IPS DF 4.7 (cell line): ENCODE measurements around the gene CYB5D1.

ENCODE experiments used
- DNase-seq: peaks from one replicate; pipeline ENCODE4 v3.0.0-alpha.2; 2013; ENCODE audit warnings: low spot score; ENCODE audit errors: extremely low read depth

CYB5D1 gene

DNA sequence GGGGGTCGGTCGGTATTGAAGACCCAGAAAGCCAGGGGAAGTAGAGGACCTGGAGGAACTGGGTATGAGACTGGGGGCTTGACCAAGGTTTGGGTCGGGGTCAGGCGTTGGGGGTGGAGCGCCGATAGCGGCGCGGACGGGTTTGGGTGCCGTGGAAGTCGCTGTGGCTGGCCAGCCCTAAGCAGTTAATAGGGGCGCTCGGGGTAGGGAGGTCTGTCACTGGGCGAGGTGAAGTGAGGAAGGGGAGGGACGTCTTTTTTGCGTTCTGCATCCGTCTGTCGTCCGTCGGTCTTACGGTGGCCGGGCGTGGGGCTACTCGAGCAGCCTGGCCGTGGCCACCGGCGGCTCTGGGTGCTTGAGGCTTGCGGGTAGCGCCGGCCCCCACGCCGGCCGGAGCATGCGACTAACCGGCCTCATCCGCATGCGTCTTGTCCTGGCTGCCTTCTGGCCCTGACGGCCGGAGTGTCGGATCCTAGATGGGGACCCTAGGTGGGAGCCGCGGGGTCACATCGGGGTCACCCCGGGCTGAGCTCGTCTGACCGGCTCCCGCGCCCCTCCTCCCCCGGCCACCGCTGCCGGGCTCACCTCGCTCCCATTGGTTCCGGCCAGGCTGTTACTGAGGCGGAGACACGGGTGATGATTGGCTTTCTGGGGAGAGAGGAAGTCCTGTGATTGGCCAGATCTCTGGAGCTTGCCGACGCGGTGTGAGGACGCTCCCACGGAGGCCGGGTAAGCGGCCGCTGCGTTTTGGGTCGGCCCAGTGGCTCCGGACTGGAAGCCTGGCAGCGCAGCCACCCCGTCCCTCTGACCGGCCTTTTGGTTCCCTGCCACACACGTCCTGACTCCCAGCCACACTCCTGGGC is 13.3 kb upstream of the CYB5D1 start:
- DNase-seq = no peak

DNA sequence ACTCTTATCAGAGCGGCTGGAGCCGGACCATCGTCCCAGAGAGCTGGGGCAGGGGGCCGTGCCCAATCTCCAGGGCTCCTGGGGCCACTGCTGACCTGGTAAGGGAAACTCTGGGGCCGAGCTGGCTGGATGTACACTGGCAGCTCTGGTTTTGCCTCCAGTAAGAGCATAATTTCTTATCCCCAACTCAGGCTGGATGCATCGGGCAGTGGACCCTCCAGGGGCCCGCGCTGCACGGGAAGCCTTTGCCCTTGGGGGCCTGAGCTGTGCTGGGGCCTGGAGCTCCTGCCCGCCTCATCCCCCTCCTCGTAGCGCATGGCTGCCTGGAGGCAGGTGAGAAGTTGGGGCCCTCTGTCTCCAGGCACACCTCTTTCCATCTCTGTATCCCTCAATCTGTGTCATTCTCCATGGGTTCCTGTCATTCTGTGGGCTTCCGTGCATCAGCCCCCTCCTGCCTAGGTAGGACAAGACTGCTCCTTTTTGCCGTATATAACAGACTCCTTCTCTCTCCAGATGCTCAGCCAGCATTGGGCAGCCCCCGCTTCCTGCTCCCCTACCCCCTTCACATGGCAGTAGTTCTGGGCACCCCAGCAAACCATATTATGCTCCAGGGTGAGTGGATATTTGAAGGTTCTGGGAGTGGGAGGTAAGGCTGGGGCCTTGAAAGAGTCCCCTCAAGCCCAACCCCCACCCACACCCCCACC is 12.3 kb upstream of the CYB5D1 start:
- DNase-seq = no peak

DNA sequence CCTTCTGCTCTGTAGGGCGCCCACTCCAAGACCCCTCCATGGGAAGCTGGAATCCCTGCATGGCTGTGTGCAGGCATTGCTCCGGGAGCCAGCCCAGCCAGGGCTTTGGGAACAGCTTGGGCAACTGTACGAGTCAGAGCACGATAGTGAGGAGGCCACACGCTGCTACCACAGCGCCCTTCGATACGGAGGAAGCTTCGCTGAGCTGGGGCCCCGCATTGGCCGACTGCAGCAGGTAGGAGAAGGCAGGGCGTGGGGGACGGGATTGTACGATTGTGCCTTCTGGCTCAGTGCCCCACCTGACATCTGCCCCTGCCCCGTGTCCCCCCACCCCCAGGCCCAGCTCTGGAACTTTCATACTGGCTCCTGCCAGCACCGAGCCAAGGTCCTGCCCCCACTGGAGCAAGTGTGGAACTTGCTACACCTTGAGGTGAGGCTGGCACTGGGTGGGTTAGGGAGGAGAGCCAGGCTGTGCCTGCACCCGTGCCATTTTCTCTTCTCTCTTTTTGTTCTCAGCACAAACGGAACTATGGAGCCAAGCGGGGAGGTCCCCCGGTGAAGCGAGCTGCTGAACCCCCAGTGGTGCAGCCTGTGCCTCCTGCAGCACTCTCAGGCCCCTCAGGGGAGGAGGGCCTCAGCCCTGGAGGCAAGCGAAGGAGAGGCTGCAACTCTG is 11.6 kb upstream of the CYB5D1 start:
- no peak for DNase-seq

DNA sequence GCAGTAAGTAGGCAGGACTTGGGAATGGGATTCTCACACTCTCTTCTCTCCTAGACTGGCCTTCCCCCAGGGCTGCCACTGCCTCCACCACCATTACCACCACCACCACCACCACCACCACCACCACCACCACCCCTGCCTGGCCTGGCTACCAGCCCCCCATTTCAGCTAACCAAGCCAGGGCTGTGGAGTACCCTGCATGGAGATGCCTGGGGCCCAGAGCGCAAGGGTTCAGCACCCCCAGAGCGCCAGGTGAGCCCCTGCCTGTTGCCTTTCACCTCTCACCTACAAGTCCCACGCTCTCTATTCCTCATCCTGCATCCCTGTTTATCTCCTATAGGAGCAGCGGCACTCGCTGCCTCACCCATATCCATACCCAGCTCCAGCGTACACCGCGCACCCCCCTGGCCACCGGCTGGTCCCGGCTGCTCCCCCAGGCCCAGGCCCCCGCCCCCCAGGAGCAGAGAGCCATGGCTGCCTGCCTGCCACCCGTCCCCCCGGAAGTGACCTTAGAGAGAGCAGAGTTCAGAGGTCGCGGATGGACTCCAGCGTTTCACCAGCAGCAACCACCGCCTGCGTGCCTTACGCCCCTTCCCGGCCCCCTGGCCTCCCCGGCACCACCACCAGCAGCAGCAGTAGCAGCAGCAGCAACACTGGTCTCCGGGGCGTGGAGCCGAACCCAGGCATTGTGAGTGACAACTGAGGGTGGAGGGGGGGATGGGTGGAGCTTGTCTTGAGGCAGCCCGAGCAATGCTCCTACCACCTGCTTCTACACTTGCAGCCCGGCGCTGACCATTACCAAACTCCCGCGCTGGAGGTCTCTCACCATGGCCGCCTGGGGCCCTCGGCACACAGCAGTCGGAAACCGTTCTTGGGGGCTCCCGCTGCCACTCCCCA is 10.8 kb upstream of the CYB5D1 start:
- no peak for DNase-seq

DNA sequence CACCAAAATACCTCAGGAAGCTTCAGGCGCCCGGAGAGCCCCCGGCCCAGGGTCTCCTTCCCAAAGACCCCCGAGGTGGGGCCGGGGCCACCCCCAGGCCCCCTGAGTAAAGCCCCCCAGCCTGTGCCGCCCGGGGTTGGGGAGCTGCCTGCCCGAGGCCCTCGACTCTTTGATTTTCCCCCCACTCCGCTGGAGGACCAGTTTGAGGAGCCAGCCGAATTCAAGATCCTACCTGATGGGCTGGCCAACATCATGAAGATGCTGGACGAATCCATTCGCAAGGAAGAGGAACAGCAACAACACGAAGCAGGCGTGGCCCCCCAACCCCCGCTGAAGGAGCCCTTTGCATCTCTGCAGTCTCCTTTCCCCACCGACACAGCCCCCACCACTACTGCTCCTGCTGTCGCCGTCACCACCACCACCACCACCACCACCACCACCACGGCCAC is 9.6 kb upstream of the CYB5D1 start:
- DNase-seq = no peak

DNA sequence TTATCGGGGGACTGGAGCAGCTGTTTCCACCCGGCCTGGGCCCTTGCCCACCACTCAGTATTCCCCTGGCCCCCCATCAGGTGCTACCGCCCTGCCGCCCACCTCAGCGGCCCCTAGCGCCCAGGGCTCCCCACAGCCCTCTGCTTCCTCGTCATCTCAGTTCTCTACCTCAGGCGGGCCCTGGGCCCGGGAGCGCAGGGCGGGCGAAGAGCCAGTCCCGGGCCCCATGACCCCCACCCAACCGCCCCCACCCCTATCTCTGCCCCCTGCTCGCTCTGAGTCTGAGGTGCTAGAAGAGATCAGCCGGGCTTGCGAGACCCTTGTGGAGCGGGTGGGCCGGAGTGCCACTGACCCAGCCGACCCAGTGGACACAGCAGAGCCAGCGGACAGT is 9.1 kb upstream of the CYB5D1 start:
- no peak for DNase-seq

DNA sequence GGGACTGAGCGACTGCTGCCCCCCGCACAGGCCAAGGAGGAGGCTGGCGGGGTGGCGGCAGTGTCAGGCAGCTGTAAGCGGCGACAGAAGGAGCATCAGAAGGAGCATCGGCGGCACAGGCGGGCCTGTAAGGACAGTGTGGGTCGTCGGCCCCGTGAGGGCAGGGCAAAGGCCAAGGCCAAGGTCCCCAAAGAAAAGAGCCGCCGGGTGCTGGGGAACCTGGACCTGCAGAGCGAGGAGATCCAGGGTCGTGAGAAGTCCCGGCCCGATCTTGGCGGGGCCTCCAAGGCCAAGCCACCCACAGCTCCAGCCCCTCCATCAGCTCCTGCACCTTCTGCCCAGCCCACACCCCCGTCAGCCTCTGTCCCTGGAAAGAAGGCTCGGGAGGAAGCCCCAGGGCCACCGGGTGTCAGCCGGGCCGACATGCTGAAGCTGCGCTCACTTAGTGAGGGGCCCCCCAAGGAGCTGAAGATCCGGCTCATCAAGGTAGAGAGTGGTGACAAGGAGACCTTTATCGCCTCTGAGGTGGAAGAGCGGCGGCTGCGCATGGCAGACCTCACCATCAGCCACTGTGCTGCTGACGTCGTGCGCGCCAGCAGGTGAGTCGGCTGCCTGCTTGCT is 8.6 kb upstream of the CYB5D1 start:
- no peak for DNase-seq

DNA sequence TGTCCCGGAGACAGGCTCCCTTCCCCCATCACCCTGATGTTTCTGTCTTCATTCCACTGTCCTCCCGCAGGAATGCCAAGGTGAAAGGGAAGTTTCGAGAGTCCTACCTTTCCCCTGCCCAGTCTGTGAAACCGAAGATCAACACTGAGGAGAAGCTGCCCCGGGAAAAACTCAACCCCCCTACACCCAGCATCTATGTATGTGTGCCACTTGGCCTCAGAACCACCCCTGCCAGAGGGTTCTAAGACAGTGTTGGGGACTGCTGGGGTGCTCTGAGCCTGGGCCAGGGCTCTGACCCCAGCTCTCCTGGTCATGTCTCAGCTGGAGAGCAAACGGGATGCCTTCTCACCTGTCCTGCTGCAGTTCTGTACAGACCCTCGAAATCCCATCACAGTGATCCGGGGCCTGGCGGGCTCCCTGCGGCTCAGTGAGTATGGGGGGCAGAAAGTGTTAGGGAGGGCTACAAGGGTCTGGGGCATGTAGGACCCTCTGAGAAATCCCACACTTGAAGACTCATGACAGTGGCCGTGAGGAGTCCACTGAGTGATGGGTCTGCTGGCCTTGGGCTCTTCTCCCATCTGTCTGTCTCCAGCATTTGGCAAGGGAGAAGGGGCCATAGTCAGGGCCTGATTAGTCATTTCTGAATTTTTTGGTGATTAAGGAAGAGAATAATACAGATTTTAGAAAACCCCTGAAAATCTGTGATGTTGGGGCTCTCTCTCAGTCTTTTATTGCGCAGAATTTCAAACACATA is 7.9 kb upstream of the CYB5D1 start:
- DNase-seq = no peak

DNA sequence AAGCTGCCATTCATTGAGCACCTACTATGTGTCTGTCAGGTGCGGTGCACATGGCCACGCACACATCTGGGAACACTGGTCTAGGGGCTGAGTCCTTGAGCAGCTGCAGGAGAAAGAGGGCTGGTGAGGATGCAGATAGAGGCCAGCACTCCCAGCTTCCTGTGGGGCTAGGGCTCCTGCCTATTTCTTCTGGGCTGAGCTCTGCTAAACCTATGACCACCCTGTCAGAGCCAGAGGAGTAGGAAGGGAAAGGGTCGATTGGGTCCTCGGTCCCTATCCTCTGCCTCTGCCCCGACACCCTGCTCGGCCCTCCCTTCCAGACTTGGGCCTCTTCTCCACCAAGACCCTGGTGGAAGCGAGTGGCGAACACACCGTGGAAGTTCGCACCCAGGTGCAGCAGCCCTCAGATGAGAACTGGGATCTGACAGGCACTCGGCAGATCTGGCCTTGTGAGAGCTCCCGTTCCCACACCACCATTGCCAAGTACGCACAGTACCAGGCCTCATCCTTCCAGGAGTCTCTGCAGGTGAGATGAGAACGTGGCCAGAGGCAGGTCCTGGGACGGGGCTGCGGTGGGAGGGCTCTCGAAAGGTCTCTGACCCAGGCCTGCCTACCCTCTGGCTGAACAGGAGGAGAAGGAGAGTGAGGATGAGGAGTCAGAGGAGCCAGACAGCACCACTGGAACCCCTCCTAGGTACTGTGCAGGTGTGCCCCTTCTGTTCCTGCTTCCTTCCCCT is 6.9 kb upstream of the CYB5D1 start:
- no peak for DNase-seq

DNA sequence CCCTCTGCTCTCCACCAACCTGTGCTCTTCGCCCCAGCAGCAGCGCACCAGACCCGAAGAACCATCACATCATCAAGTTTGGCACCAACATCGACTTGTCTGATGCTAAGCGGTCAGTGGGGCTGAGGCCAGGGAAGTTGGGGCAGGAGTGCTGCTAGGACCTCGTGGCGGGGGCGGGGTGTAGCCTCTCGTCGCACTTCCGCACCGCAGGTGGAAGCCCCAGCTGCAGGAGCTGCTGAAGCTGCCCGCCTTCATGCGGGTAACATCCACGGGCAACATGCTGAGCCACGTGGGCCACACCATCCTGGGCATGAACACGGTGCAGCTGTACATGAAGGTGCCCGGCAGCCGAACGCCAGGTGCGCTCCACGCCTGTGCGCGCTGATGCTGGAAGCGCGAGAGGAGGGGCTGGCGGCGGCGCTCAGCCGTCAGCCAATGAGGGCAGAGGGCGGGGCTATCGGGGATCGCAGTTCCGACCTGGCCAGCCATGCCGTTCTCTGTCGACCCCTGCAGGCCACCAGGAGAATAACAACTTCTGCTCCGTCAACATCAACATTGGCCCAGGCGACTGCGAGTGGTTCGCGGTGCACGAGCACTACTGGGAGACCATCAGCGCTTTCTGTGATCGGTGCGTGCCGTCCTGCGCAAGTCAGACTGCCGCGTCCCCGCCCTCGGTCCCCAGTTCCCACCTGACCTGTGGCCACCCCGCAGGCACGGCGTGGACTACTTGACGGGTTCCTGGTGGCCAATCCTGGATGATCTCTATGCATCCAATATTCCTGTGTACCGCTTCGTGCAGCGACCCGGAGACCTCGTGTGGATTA is 6.2 kb upstream of the CYB5D1 start:
- no peak for DNase-seq

DNA sequence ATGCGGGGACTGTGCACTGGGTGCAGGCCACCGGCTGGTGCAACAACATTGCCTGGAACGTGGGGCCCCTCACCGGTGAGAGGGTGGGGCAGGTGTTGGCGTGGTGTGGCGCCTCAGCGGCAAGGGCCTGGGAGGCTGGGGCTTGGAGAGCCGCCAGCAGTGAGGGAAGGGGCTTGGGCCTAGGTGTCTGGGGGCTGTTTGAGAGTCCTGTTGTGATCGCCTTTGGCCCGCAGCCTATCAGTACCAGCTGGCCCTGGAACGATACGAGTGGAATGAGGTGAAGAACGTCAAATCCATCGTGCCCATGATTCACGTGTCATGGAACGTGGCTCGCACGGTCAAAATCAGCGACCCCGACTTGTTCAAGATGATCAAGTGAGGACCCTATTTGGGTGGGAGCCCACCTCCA is 5.5 kb upstream of the CYB5D1 start:
- no peak for DNase-seq

DNA sequence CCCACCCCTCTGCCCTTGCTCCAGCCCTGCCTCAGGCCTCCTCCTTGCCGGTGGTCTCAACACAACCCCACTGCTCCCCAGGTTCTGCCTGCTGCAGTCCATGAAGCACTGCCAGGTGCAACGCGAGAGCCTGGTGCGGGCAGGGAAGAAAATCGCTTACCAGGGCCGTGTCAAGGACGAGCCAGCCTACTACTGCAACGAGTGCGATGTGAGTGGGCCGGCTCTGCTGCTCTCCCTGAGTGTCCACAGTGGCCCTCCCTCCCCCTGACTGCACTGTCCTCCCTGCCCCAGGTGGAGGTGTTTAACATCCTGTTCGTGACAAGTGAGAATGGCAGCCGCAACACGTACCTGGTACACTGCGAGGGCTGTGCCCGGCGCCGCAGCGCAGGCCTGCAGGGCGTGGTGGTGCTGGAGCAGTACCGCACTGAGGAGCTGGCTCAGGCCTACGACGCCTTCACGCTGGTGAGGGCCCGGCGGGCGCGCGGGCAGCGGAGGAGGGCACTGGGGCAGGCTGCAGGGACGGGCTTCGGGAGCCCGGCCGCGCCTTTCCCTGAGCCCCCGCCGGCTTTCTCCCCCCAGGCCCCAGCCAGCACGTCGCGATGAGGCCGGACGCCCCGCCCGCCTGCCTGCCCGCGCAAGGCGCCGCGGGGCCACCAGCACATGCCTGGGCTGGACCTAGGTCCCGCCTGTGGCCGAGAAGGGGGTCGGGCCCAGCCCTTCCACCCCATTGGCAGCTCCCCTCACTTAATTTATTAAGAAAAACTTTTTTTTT is 4.7 kb upstream of the CYB5D1 start:
- no peak for DNase-seq

DNA sequence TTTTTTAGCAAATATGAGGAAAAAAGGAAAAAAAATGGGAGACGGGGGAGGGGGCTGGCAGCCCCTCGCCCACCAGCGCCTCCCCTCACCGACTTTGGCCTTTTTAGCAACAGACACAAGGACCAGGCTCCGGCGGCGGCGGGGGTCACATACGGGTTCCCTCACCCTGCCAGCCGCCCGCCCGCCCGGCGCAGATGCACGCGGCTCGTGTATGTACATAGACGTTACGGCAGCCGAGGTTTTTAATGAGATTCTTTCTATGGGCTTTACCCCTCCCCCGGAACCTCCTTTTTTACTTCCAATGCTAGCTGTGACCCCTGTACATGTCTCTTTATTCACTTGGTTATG is 4.1 kb upstream of the CYB5D1 start:
- no peak for DNase-seq

DNA sequence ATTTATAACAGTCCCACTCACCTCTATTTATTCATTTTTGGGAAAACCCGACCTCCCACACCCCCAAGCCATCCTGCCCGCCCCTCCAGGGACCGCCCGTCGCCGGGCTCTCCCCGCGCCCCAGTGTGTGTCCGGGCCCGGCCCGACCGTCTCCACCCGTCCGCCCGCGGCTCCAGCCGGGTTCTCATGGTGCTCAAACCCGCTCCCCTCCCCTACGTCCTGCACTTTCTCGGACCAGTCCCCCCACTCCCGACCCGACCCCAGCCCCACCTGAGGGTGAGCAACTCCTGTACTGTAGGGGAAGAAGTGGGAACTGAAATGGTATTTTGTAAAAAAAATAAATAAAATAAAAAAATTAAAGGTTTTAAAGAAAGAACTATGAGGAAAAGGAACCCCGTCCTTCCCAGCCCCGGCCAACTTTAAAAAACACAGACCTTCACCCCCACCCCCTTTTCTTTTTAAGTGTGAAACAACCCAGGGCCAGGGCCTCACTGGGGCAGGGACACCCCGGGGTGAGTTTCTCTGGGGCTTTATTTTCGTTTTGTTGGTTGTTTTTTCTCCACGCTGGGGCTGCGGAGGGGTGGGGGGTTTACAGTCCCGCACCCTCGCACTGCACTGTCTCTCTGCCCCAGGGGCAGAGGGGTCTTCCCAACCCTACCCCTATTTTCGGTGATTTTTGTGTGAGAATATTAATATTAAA is 3.6 kb upstream of the CYB5D1 start:
- DNase-seq = no peak

DNA sequence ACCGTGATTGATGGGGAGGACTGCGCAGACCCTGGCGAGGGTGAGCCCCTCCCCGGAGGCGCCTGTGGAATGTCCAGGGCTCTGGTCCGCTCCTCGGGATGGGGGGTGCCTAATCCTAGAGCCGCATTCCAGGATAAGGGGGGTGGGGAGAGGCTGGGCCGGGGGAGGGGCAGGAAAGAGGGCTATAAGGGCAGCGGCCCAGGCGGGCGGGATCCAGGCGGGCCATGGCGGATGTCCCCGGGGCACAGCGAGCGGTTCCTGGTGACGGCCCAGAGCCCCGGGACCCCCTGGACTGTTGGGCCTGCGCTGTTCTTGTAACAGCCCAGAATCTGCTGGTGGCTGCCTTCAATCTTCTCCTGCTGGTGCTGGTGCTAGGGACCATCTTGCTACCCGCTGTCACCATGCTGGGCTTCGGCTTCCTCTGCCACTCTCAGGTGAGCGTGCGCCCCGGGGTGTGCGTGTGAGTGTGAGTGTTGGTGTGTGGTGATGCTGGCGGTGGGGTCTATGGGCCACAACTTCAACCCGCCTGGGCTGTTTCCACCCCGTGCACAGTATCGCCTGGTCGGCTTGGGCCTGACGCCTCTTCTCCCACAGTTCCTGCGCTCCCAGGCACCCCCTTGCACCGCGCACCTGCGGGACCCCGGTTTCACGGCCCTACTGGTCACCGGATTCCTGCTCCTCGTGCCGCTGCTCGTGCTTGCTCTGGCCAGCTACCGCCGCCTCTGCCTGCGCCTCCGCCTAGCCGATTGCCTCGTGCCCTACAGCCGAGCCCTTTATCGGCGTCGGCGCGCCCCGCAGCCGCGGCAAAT is 2.7 kb upstream of the CYB5D1 start, which contains the start of gene TMEM88:
Gene TMEM88 (plus strand): TSS at position 216 of the 809 bp plus-strand sequence. CDS start 9 bp downstream, at position 225.
- no peak for DNase-seq

DNA sequence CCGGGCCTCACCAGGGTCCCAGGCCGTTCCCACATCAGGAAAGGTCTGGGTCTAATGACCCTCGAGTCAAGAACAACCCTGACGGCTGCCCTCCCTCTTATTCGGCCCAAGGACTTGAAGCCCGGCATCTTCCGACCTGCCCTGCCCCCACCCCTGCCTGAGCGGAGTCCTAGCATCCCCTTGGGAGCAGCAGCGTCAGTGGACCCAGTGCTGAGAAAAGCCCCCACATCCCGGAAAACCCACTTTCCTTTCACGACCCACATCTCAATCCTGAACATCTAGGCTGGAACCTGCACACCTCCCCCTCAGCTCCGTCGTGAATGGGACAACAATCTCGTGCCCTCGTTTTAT is 2.2 kb upstream of the CYB5D1 start:
- no peak for DNase-seq
